ENCODE data around the gene BAIAP2.

The BAIAP2 gene

DNA sequence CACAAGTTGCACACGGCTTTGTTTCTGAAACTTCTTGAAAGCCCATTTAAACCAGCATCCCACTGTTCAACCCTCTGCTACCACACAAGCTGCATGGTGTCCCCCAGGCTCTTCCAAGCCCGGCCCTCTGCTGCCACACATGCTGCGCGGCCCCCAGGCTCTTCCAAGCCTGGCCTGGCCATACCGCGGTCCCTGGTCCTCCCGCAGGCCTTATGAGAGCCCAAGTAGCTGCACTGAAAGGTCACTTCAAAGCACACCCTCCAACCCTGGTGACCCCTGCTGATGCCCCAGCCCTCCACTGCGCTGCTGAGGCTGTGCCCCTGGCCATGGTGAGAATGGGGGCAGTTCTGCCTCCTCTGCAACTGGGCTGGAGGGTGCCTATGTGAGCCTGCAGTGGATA, 104.5 kb downstream of the BAIAP2 start:
- Histone ChIP-seq H3K27me3 (ENCODE audit: insufficient read depth, poor library complexity, severe bottlenecking) (no peaks in the 10 kb centered on the region), H3K36me3 (ENCODE audit: low read depth) (no peaks in the 10 kb centered on the region), H3K27ac (ENCODE audit: poor library complexity, severe bottlenecking) (no peak overlapping the region), H3K4me3 (ENCODE audit: severe bottlenecking) (no peak overlapping the region), H3K9me3 (ENCODE audit: severe bottlenecking) (no peaks in the 10 kb centered on the region), H3K4me1 (ENCODE audit: insufficient read depth, poor library complexity, severe bottlenecking) (no peaks in the 10 kb centered on the region)
- TF ChIP-seq, protein P1, sequence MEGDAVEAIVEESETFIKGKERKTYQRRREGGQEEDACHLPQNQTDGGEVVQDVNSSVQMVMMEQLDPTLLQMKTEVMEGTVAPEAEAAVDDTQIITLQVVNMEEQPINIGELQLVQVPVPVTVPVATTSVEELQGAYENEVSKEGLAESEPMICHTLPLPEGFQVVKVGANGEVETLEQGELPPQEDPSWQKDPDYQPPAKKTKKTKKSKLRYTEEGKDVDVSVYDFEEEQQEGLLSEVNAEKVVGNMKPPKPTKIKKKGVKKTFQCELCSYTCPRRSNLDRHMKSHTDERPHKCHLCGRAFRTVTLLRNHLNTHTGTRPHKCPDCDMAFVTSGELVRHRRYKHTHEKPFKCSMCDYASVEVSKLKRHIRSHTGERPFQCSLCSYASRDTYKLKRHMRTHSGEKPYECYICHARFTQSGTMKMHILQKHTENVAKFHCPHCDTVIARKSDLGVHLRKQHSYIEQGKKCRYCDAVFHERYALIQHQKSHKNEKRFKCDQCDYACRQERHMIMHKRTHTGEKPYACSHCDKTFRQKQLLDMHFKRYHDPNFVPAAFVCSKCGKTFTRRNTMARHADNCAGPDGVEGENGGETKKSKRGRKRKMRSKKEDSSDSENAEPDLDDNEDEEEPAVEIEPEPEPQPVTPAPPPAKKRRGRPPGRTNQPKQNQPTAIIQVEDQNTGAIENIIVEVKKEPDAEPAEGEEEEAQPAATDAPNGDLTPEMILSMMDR (IDR thresholded peaks at IDR 0.05; ENCODE audit: poor library complexity, severe bottlenecking): no peak
- ATAC-seq (ENCODE audit: low read depth) (no peak), DNase-seq (ENCODE audit: low spot score) (no peak)

DNA sequence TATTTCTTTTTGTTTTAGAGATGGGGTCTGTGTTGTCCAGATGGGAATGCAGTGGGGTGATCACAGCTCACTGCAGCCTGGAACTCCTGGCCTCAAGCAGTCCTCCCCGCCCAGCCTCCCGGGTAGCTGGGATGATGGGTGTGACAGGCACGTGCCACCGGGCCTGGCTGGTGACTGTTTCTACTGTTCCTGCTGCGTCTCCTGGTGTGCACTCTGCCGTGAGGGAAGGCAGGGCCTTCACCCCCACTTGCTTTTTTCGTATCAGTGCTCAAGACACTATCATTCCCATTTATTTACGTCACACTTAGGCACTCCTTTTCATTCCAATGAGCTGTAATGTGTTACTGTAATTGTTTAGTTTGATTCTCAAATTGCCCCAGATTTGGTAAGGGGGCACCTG, 105.1 kb downstream of the BAIAP2 start:
- no peak for ATAC-seq (ENCODE audit: low read depth)
- no peaks in the 10 kb centered on the region for H3K27me3 ChIP-seq (ENCODE audit: insufficient read depth, poor library complexity, severe bottlenecking)
- H3K27ac ChIP-seq (ENCODE audit: poor library complexity, severe bottlenecking): no peak overlapping the region
- no peak overlapping the region for H3K4me3 ChIP-seq (ENCODE audit: severe bottlenecking)
- H3K36me3 ChIP-seq (ENCODE audit: low read depth): no peaks in the 10 kb centered on the region
- H3K9me3 ChIP-seq (ENCODE audit: severe bottlenecking): no peaks in the 10 kb centered on the region
- no peaks in the 10 kb centered on the region for H3K4me1 ChIP-seq (ENCODE audit: insufficient read depth, poor library complexity, severe bottlenecking)
- no peak for DNase-seq (ENCODE audit: low spot score)
- TF ChIP-seq, protein P1 (IDR thresholded peaks at IDR 0.05; ENCODE audit: poor library complexity, severe bottlenecking): no peak

DNA sequence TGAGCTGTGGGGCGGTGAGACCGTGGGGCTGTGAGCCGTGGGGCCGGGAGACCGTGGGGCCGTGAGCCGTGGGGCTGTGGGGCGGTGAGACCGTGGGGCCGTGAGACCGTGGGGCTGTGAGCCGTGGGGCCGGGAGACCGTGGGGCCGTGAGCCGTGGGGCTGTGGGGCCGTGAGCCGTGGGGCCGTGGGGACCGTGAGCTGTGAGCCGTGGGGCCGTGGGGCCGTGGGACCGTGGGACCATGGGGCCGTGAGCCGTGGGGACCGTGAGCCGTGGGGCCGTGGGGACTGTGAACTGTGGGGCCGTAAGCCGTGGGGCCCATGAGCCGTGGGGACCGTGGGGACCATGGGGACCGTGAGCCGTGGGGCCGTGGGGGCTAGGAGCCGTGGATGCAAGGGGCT, 105.7 kb downstream of the BAIAP2 start:
- no peaks in the 10 kb centered on the region for H3K27me3 ChIP-seq (ENCODE audit: insufficient read depth, poor library complexity, severe bottlenecking)
- H3K27ac ChIP-seq (ENCODE audit: poor library complexity, severe bottlenecking): no peak overlapping the region
- no peaks in the 10 kb centered on the region for H3K4me1 ChIP-seq (ENCODE audit: insufficient read depth, poor library complexity, severe bottlenecking)
- DNase-seq (ENCODE audit: low spot score) (no peak), ATAC-seq (ENCODE audit: low read depth) (no peak)
- H3K4me3 ChIP-seq (ENCODE audit: severe bottlenecking): no peak overlapping the region
- H3K9me3 ChIP-seq (ENCODE audit: severe bottlenecking): no peaks in the 10 kb centered on the region
- no peaks in the 10 kb centered on the region for H3K36me3 ChIP-seq (ENCODE audit: low read depth)
- TF ChIP-seq, protein P1 (IDR thresholded peaks at IDR 0.05; ENCODE audit: poor library complexity, severe bottlenecking): no peak

DNA sequence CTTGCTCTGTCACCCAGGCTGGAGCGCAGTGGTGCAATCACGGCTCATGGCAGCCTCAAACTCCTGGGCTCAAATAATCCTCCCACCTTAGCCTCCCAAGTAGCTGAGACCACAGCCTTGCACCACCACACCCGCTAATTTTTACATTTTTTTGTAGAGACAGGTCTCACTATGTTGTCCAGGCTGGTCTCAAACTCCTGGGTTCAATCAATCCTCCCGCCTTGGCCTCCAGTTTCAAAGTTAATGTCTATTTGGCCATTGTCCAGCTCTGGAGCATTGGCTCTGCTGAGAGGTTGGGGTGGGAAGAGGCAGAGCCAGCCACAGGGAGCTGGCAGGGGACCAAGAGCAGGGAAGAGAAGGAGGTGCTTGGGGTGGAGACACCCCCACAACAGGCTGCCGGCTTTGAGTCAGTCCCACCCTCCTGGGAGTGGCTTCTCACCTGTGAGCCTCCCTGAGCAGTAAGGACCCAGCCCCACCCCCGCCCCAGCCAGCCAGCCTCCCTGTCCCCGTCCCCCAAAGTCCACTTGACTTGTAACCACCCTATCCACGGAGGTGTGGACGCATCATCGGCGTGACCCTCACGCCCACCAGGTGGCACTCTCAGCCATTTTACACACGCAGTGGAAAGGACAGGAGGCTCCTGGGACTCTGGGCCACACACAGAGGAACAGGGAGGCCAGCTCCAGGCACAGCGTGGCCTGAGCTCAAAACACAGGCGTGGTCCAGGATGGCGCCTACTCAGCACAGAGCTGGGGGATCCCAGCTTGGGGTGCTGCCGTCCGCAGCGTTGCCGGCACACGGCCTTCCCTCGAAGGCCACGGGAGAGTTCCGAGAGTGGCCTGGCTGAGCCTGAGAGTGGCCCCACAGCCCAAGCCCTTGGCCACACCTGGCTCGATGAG, 107.6 kb downstream of the BAIAP2 start:
- ATAC-seq (ENCODE audit: low read depth): peak; percentile 84
- Histone ChIP-seq H3K36me3 (ENCODE audit: low read depth) (no peaks in the 10 kb centered on the region), H3K4me1 (ENCODE audit: insufficient read depth, poor library complexity, severe bottlenecking) (no peaks in the 10 kb centered on the region), H3K27ac (ENCODE audit: poor library complexity, severe bottlenecking) (no peak overlapping the region), H3K9me3 (ENCODE audit: severe bottlenecking) (no peaks in the 10 kb centered on the region), H3K27me3 (ENCODE audit: insufficient read depth, poor library complexity, severe bottlenecking) (no peaks in the 10 kb centered on the region), H3K4me3 (ENCODE audit: severe bottlenecking) (no peak overlapping the region)
- no peak for DNase-seq (ENCODE audit: low spot score)
- TF ChIP-seq, protein P1 (IDR thresholded peaks at IDR 0.05; ENCODE audit: poor library complexity, severe bottlenecking): peak; percentile 72

DNA sequence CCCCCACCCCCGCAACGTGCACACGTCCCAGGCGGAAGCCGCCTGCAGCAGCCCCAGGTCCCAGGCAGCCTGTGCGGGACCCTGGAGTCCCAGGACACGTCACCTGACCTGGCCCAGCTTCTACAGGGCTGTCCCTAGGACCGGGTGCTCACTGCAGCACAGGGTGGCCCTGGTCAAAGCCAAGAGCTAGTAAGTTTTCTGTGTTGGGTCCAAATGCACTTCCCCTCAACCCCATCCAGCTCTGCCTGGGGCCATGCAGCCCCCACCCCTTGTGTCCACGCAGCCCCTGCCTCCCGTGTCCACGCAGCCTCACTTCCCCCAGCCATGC, 108.2 kb downstream of the BAIAP2 start:
- Histone ChIP-seq H3K27me3 (ENCODE audit: insufficient read depth, poor library complexity, severe bottlenecking) (no peaks in the 10 kb centered on the region), H3K27ac (ENCODE audit: poor library complexity, severe bottlenecking) (no peak overlapping the region), H3K36me3 (ENCODE audit: low read depth) (no peaks in the 10 kb centered on the region), H3K4me1 (ENCODE audit: insufficient read depth, poor library complexity, severe bottlenecking) (no peaks in the 10 kb centered on the region), H3K9me3 (ENCODE audit: severe bottlenecking) (no peaks in the 10 kb centered on the region), H3K4me3 (ENCODE audit: severe bottlenecking) (no peak overlapping the region)
- DNase-seq (ENCODE audit: low spot score) (no peak), ATAC-seq (ENCODE audit: low read depth) (peak; percentile 6; the same call in 1 of the 3 replicates)
- TF ChIP-seq, protein P1 (IDR thresholded peaks at IDR 0.05; ENCODE audit: poor library complexity, severe bottlenecking): no peak
